HCT116 (cell line): Measurements from ENCODE around the gene LACC1. TPM values are rescaled to one million over a fixed set of nuclear protein-coding genes. Genes with fewer than 3 reads are reported as not detected.

Experiments used
- ATAC-seq: fragments of 200-7000 bp; cut with Tn5 transposase; 2 replicates; pipeline ENCODE4 v1.9.1; 2020; ENCODE audit warnings: mild to moderate bottlenecking, moderate library complexity
- BruUV-seq: library from RNA; stranded (reverse); fragments of 400-500 nt; replicated peaks from 2 replicates; lab custom pipeline; 2021; lab: Mats Ljungman, UMichigan
- CTCF ChIA-PET: fragments of 300-600 bp; sonication (Branson Sonifier 250); formaldehyde crosslinking; loops from one replicate; lab custom pipeline; 2021; ENCODE audit warnings: antibody characterized with exemption; lab: Charles Lee
- POLR2A ChIA-PET: fragments of 300-600, 350-600 bp; sonication (Branson Sonifier 250); formaldehyde crosslinking; loops from one replicate; lab custom pipeline; 2021; ENCODE audit warnings: antibody characterized with exemption; lab: Charles Lee
- RAD21 ChIA-PET, 2 experiments: fragments of 300-600 bp; sonication (Branson Sonifier 250); formaldehyde crosslinking; loops; one replicate each; lab custom pipeline; 2023; ENCODE audit warnings: low total read pairs in 2 of 2; ENCODE audit not compliant: uncharacterized antibody in 2 of 2, unreplicated experiment in 2 of 2, low non-redundant PET in 1 of 2; lab: Charles Lee
- DNase-seq: peaks from one replicate; pipeline ENCODE4 v3.0.0-alpha.2; 2010; ENCODE audit warnings: low read depth, low spot score
- H2AFZ ChIP-seq: fragments of 200-600 bp; shearing (Covaris generic), sonication (generic); 2 replicates; pipeline ENCODE4 v1.6.1; 2017; ENCODE audit warnings: low read depth, mixed run types, mixed read lengths, antibody characterized with exemption, low read length; ENCODE audit not compliant: poor library complexity, severe bottlenecking
- H3K27ac ChIP-seq: 2 replicates; pipeline ENCODE4 v1.5.1; 2012; ENCODE audit warnings: low read depth, low read length
- H3K27me3 ChIP-seq: fragments of 200-600 bp; sonication (generic); 2 replicates; pipeline ENCODE4 v1.6.1; 2016; ENCODE audit warnings: mixed run types, low read length, mixed read lengths; ENCODE audit not compliant: insufficient read depth
- H3K36me3 ChIP-seq, 2 experiments: fragments of 200-500 bp in 1 of 2; fragments of 200-600 bp in 1 of 2; sonication (Bioruptor generic) in 1 of 2; sonication (generic) in 1 of 2; 2 replicates each; pipeline versions ENCODE4 v1.5.1 to v1.6.1; 2014 to 2016; ENCODE audit warnings: low read length in 2 of 2, inconsistent platforms in 1 of 2, mixed read lengths in 1 of 2, mixed run types in 1 of 2; ENCODE audit not compliant: insufficient read depth in 2 of 2, control insufficient read depth in 1 of 2
- H3K4me1 ChIP-seq, 2 experiments: fragments of 200-600 bp in 1 of 2; sonication (generic) in 1 of 2; 2 replicates each; pipeline versions ENCODE4 v1.5.1 to v1.6.1; 2012 to 2017; ENCODE audit warnings: low read length in 2 of 2, inconsistent platforms in 1 of 2, mild to moderate bottlenecking in 1 of 2, mixed read lengths in 1 of 2, mixed run types in 1 of 2, moderate library complexity in 1 of 2; ENCODE audit not compliant: insufficient read depth in 2 of 2, control insufficient read depth in 1 of 2
- H3K4me2 ChIP-seq: fragments of 200-600 bp; sonication (generic); 2 replicates; pipeline ENCODE4 v1.6.1; 2017; ENCODE audit warnings: mixed run types, low read length, mixed read lengths
- H3K4me3 ChIP-seq, 2 experiments: fragments of 200-600 bp in 1 of 2; sonication (generic) in 1 of 2; replicated peaks in 1 of 2; 2 replicates each; pipeline ENCODE4 v1.5.1; 2011 to 2016; ENCODE audit warnings: low read length in 2 of 2, control low read depth in 1 of 2, low read depth in 1 of 2, mild to moderate bottlenecking in 1 of 2, mixed read lengths in 1 of 2, mixed run types in 1 of 2
- H3K79me2 ChIP-seq: fragments of 200-600 bp; sonication (generic); 2 replicates; pipeline ENCODE4 v1.6.1; 2017; ENCODE audit warnings: mild to moderate bottlenecking, mixed run types, low read length, moderate library complexity, mixed read lengths; ENCODE audit not compliant: insufficient read depth
- H3K9ac ChIP-seq: fragments of 200-600 bp; sonication (generic); 2 replicates; pipeline ENCODE4 v1.6.1; 2016; ENCODE audit warnings: low read length, mixed read lengths
- H3K9me2 ChIP-seq: fragments of 200-600 bp; sonication (generic), shearing (Covaris generic); 2 replicates; pipeline ENCODE4 v1.6.1; 2017; ENCODE audit warnings: mixed run types, mild to moderate bottlenecking, moderate library complexity; ENCODE audit not compliant: insufficient read depth
- H3K9me3 ChIP-seq, 2 experiments: fragments of 200-500 bp in 1 of 2; fragments of 200-600 bp in 1 of 2; sonication (Bioruptor generic) in 1 of 2; sonication (generic) in 1 of 2; 2 replicates each; pipeline ENCODE4 v1.6.1; 2014 to 2017; ENCODE audit warnings: low read length in 2 of 2, mixed read lengths in 2 of 2, inconsistent platforms in 1 of 2, low read depth in 1 of 2, mild to moderate bottlenecking in 1 of 2, mixed run types in 1 of 2, moderate library complexity in 1 of 2; ENCODE audit not compliant: control insufficient read depth in 1 of 2, insufficient read depth in 1 of 2
- H4K20me1 ChIP-seq: fragments of 200-600 bp; sonication (generic), shearing (Covaris generic); 2 replicates; pipeline ENCODE4 v1.6.1; 2017; ENCODE audit warnings: mixed run types, mild to moderate bottlenecking, moderate library complexity; ENCODE audit not compliant: insufficient read depth
- ATF3 ChIP-seq: IDR thresholded peaks from 2 replicates; pipeline ENCODE4 v1.6.1; 2012
- CBX3 ChIP-seq: IDR thresholded peaks from 2 replicates; pipeline ENCODE4 v1.6.1; 2012; ENCODE audit warnings: low read depth
- CEBPB ChIP-seq: IDR thresholded peaks from 2 replicates; pipeline ENCODE4 v1.6.1; 2012; ENCODE audit warnings: low read depth
- CTCF ChIP-seq, 3 experiments: fragments of 200-600 bp in 1 of 3; sonication (generic) in 1 of 3; IDR thresholded peaks in 2 of 3; conservative IDR thresholded peaks in 1 of 3; 2 replicates each; pipeline ENCODE4 v1.5.1; 2012 to 2017; ENCODE audit warnings: low read depth in 2 of 3, low read length in 2 of 3, antibody characterized with exemption in 1 of 3, borderline replicate concordance in 1 of 3, control low read depth in 1 of 3, mild to moderate bottlenecking in 1 of 3, mixed read lengths in 1 of 3, mixed run types in 1 of 3, moderate library complexity in 1 of 3; ENCODE audit not compliant: insufficient read depth in 1 of 3
- ELF1 ChIP-seq: IDR thresholded peaks from 2 replicates; pipeline ENCODE4 v1.6.1; 2012; ENCODE audit warnings: low read depth, borderline replicate concordance
- EZH2 ChIP-seq: fragments of 200-600 bp; sonication (generic); IDR thresholded peaks from 2 replicates; pipeline ENCODE4 v1.6.1; 2017; ENCODE audit warnings: antibody characterized with exemption, mixed run types
- FOSL1 ChIP-seq: IDR thresholded peaks from 2 replicates; pipeline ENCODE4 v1.6.1; 2012; ENCODE audit warnings: low read depth
- SP1 ChIP-seq: IDR thresholded peaks from 2 replicates; pipeline ENCODE4 v1.6.1; 2012; ENCODE audit warnings: low read depth
- TCF7L2 ChIP-seq: IDR thresholded peaks from 2 replicates; pipeline ENCODE4 v1.7.0; 2011; ENCODE audit warnings: borderline replicate concordance, inconsistent platforms; ENCODE audit not compliant: insufficient read depth, insufficient read length; ENCODE audit errors: extremely low read depth
- YY1 ChIP-seq: IDR thresholded peaks from 2 replicates; pipeline ENCODE4 v1.6.1; 2011; ENCODE audit warnings: low read length, low read depth, moderate library complexity, mild to moderate bottlenecking; ENCODE audit not compliant: insufficient replicate concordance; ENCODE audit errors: extremely low read depth
- ZBTB33 ChIP-seq: IDR thresholded peaks from 2 replicates; pipeline ENCODE4 v1.6.1; 2011; ENCODE audit warnings: mild to moderate bottlenecking, low read length, moderate library complexity; ENCODE audit not compliant: insufficient replicate concordance; ENCODE audit errors: extremely low read depth
- ZFX ChIP-seq: fragments of 450-650 bp; IDR thresholded peaks from 2 replicates; pipeline ENCODE4 v1.6.1; 2017
- ZNF274 ChIP-seq: fragments of 200-500 bp; sonication (Bioruptor generic); IDR thresholded peaks from 2 replicates; pipeline ENCODE4 v1.6.1; 2014; ENCODE audit warnings: mild to moderate bottlenecking, low read depth, low read length, inconsistent platforms
- intact Hi-C: fragments of 100-400 bp; cut with micrococcal nuclease; formaldehyde crosslinking; loops from 2 replicates; pipeline ENCODE4 v1.10.0; 2022
- total RNA-seq: library from RNA; stranded (reverse); gene quantifications from one replicate; pipeline ENCODE4 v1.2.1, GENCODE V29; 2021; ENCODE audit not compliant: unreplicated experiment
- TF ChIP-seq, protein P1 (sequence below): IDR thresholded peaks from 2 replicates; pipeline ENCODE4 v1.6.1; 2012; ENCODE audit warnings: low read depth

LACC1 gene
- total RNA-seq, 1 experiment from 2014 or later, result 2.6 TPM

- Histone ChIP-seq H3K4me3 (no peak overlapping the region), H3K4me2 (no peak overlapping the region), H3K79me2 (no peaks in the 10 kb centered on the region), H3K27ac (no peak overlapping the region), H3K9me2 (no peaks in the 10 kb centered on the region; the same call in 1 of the 2 replicates), H3K4me1 (no peaks in the 10 kb centered on the region), H3K36me3 (no peaks in the 10 kb centered on the region), H3K27me3 (no peaks in the 10 kb centered on the region), H3K9me3 (no peaks in the 10 kb centered on the region), H3K9ac (no peak overlapping the region)
- BruUV-seq, result no TSS peak
- ChIA-PET CTCF (interaction anchor here (1.3 kb wide), 1 partner anchor 10 kb away, joined by 4 read pairs; no protein-coding TSS in a partner anchor), POLR2A (no interaction called here), RAD21 (no interaction called here)
- DNase-seq, result no peak
- no peak for ATAC-seq
- intact Hi-C loops, result no loop called here
- TF ChIP-seq, protein P1, sequence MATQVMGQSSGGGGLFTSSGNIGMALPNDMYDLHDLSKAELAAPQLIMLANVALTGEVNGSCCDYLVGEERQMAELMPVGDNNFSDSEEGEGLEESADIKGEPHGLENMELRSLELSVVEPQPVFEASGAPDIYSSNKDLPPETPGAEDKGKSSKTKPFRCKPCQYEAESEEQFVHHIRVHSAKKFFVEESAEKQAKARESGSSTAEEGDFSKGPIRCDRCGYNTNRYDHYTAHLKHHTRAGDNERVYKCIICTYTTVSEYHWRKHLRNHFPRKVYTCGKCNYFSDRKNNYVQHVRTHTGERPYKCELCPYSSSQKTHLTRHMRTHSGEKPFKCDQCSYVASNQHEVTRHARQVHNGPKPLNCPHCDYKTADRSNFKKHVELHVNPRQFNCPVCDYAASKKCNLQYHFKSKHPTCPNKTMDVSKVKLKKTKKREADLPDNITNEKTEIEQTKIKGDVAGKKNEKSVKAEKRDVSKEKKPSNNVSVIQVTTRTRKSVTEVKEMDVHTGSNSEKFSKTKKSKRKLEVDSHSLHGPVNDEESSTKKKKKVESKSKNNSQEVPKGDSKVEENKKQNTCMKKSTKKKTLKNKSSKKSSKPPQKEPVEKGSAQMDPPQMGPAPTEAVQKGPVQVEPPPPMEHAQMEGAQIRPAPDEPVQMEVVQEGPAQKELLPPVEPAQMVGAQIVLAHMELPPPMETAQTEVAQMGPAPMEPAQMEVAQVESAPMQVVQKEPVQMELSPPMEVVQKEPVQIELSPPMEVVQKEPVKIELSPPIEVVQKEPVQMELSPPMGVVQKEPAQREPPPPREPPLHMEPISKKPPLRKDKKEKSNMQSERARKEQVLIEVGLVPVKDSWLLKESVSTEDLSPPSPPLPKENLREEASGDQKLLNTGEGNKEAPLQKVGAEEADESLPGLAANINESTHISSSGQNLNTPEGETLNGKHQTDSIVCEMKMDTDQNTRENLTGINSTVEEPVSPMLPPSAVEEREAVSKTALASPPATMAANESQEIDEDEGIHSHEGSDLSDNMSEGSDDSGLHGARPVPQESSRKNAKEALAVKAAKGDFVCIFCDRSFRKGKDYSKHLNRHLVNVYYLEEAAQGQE, result no peak
- TF ChIP-seq SP1, result no peak
- TF ChIP-seq ZBTB33, result no peak
- no peak for TF ChIP-seq ZNF274
- TF ChIP-seq FOSL1, result no peak
- TF ChIP-seq YY1, result no peak
- TF ChIP-seq ELF1, result no peak
- TF ChIP-seq CEBPB, result no peak
- no peak for TF ChIP-seq CTCF (IDR thresholded peaks at IDR 0.05 in 2 of 3, conservative IDR thresholded peaks at IDR 0.05 in 1 of 3; ENCODE audit: borderline replicate concordance in 1 of 3, insufficient read depth in 1 of 3, low read depth in 2 of 3, low read length in 2 of 3)
- TF ChIP-seq CBX3, result no peak
- TF ChIP-seq ZFX, result no peak
- no peak for TF ChIP-seq TCF7L2
- TF ChIP-seq EZH2, result no peak
- TF ChIP-seq ATF3, result no peak
- TF ChIP-seq, all 23 proteins: peak for 0
- H4K20me1 ChIP-seq, result no peaks in the 10 kb centered on the region
- H2AFZ ChIP-seq, result no peak overlapping the region
Measured at GRCh38 chr13:43918636-43919035, 38.9 kb downstream of the LACC1 start.
